ENCODE data around the gene PAOX.
A peak's percentile ranks its signal among the peaks of the same experiment; 100 is the strongest.

The PAOX gene

DNA sequence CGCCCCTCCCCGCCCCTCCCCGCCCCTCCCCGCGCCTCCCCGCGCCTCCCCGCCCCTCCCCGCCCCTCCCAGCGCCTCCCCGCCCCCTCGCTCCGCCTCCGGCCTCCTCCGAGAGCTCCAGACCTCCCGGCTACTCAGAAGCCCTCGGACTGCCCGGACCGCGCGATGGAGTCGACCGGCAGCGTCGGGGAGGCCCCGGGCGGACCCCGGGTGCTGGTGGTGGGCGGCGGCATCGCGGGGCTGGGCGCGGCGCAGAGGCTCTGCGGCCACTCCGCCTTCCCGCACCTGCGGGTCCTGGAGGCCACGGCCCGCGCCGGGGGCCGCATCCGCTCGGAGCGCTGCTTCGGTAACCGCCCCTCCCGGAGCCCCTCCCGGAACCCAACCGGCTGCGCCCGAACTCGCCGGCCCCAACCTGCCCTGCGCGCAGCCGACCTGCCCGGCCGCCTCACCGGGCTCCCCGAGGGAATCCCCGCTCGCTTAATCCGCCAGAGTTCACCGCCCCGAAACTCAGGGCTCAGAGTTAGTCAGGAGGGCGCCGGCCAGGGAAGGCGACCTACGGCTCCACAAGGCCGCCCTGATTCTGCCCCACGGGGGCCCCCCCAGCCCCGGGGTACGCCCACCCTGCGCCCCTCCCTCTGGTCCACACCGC lies at the start of gene PAOX:
Gene PAOX, plus strand, starts transcription at position 111 of the 649 bp plus-strand sequence. Its CDS starts 55 bp downstream, at position 166.
- DNase-seq (ENCODE audit: low read depth in 2 of 2) = peak in 1 of 2 experiments; percentile 6

DNA sequence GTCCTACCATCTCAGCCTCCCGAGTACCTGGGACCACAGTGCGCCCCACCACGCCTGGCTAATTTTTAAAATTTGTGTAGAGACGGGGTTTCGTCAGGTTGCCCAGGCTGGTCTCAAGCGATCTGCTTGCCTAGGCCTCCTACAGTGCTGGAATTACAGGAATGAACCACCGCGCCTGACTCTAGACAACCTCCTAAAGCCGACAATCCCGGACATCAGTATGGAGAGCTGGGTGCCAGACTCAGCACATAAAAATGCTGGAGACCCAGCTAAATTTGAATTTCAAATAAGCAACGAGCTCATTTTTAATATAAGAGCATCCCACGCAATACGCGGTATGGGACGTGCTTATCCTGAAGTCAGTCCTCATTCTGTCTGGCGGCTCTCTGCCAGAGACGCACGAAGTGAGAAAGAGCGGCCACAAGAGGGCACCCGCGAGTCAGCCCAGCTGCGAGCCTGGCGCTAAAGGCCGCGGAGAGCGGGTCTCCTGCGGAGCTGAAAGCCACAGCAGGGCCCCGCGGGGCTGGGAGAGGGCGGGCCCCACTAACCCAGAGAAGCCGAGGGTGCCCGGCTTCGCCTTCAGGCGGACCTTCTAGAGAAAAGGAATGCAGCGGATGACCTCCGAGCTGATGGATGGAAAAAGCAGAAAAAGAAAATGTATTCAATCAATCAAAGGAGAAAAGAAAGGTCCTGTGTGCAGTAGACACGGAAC lies 49.4 kb upstream of the PAOX start:
- DNase-seq (ENCODE audit: low read depth in 2 of 2) = peak; percentile 52 to 58

DNA sequence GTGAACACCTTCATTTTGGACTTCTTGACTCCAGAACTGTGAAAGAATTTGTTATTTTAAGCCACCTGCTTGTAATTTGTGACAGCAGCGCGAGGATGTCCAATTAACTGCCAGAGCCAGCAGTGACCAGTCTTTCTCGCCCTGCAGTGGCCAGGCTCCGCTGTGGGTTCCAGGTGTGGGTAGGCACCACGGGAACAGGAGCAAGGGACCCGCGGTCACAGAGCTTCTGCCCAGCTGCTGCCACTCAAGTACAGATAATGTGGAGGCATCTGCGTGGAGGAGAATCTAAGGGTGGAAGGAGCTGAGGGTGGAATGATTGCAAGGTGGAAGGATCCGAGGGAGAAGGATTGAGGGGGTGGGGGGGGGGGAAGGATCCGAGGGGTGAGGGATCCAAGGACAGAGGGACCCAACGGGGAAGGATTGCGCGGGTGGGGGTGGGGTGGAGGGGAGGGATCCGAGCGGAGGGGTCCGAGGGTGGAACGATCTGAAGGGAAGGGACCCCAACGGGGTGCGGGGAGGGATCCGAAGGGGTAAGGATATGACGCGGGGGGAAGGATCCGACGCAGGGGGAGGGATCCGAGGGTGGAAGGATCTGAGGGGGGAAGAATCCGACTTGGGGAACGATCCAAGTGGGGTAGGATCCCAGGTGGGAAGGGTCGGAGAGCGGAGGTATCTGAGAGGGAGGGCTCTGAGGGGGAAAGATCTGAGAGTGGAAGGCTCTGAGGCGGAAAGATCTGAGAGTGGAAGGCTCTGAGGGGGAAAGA lies 45.9 kb upstream of the PAOX start:
- no peak for DNase-seq (ENCODE audit: low read depth in 2 of 2)

DNA sequence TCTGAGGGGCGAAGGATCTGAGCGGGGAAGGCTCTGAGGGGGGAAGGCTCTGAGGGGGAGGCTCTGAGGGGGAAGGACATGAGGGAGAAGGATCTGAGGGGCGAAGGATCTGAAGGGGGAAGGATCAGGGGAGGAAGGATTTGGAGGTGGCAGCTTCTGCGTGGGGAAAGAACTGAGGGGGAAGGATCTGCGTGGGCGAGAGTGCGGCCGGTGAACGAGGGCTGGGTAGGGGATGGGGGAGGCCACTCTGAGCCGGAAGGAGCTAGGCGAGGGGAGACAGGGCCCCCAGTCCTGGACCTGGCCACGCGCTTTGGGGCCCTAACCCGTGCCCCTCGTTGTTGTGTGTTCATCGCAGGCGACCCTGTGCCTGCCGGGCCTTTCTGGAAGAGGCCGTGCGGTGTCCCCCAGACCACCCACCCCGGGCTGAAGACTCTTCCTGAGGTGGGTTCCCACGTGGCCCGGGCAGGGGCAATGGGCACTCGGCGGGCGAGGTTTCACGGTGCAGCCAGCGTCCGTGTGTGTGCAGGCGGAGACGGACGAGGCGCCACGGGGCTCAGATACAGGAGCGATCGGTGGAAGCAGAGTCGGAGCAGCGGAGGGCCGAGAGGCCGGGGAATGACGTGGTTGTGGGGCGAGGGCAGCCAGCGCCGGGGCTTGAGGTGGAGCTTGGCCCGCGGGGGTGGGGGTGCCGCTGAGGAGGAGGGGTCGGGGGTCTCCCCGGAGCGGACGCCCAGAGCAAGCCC lies 44.4 kb upstream of the PAOX start:
- DNase-seq (ENCODE audit: low read depth in 2 of 2) = no peak

DNA sequence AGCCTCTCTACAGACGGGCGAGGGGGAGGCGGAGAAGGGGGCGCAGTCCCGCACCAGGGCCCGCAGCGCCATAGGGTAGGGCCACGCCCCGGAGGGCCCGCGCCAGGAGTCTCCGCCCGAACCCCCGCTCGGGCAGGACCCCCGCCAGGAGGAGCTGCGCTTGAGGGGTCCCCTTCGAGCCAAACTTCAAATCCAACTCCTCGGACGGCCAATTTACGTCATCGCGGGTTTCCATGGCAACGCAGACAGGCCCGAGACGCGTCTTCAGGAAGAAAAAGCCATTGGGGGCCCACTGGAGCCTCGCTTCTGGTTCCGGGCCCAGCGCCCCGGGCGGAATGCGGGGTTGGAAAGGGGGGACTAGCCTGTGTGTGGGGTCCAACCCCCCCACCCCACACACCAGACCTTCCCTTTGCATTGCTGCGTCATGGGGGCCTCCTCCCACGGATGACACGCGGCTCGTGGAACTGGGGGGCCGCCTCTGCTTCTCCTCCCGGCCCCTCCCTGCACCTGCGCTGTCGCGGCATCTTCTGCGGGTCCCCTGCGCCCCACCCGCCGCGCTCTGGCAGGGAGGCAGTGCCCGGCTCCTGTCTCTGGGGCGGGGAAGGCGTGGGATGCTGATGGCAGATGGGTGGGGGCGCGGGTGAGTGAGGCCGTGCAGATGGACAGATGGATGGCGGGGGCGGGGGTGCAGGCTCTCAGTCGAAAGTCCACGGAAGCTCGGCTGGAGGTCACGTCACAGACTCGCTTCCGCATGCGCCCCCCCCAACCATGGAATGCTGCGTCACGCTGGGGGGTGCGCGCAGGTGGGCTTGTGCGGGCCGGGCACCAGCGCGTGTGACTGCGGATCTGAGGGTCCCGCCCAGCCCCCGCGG lies 43.6 kb upstream of the PAOX start:
- DNase-seq (ENCODE audit: low read depth in 2 of 2) = no peak

DNA sequence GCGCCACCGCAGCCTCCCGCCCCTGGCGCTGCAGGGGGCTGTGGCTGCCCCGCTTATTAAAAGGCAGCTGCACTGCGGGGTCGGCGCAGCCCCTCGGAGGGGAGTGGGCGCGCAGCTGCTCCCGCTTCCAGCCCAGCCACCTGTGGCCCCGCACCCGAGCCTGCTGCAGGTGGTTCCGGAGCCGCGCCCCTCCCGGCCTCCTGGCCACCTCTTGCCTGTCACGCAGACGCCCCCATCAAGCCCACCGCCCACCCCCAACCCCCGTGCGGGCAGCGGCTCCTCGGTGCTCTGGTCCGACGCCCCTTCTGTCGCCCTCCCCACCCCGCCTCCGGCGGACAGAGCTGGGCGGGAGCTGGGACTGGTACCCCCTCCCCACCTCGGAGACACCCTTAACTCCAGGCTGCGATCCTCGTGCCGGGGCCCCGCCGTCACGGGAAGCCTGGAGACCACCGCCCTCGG lies 42.9 kb upstream of the PAOX start:
- no peak for DNase-seq (ENCODE audit: low read depth in 2 of 2)

DNA sequence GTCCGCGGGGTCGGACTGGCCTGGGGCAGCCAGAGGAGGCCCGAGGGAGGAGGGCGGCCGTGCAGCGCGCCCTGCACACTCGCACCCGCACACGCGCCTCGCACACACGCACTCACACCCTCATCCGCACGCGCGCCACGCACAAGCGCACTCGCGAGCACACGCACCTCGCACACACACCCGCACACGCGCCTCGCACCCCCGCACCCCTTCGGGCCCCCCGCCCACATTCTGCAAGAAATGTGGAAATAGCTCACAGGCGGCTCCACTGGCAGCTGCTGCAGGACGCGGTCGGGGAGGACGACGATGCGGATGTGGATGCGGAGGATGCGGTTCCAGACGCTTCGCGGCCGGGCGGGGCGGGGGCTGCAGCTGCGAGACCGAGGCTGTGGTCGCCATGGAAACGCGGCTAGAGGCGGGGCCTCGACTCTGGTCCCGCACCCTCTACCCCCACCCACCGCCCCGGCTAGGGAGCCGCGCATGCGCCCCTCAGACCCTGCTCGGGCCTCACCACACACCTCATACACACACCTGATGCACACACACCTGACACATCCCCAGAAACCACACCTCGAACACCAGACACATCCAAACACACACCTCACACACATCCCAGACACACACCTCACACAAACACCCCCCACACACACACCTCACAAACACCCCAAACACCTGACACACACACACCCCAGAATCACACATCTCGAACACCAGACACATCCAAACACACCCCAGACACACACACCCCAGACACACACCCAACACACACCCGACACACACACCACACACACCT lies 42.3 kb upstream of the PAOX start, which contains the start of gene CALY:
Gene CALY, minus strand, starts transcription at position 320 of the 793 bp plus-strand sequence. CDS start 7,907 bp downstream, outside the sequence.
- DNase-seq (ENCODE audit: low read depth in 2 of 2) = no peak

DNA sequence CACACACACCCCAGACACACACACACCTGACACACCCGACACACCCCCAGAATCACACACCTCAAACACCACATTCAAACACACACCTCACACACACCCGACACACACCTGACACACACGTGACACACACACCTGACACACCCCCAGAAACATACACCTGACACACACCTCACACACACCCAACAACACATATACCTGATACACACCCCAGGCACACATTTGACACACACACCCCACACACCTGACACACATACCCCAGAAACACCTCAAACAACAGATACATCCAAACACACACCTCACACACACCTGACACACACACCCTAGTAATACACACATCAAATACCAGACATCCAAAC lies 41.7 kb upstream of the PAOX start:
- DNase-seq (ENCODE audit: low read depth in 2 of 2) = no peak

DNA sequence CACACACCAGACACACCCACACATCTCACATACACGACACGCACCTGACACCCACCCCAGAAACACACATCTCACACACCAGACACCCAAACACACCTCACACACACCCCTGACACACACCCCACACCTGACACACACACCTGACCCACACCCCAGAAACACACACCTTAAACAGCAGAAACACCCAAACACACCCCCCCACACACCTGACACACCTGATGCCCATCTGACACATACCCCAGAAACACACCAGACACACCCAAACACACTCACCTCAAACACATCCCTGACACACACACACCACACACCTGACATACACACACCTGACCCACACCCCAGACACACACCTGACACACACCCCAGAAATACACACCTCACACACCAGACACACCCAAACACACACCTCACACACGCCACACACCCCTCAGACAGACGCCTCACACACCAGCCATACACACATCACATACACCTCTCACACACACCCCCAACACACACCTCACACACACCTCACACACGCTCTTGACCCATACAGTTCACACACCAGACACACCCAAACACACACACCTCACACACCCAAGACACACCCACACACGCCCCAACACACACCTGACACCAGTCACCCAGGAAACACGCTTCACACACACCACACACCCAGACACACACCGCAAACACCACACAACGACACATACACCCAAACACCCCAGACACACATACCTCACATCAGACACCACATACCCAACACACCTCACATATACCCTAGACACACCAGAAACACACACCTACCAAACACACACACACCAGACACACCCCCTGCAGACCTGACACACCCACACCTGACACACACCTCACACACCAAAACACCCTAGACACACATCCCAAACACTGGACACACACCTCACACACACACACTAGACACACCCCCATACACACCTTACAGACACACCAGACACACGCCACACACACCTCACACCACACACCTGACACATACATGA lies 40.7 kb upstream of the PAOX start:
- no peak for DNase-seq (ENCODE audit: low read depth in 2 of 2)

DNA sequence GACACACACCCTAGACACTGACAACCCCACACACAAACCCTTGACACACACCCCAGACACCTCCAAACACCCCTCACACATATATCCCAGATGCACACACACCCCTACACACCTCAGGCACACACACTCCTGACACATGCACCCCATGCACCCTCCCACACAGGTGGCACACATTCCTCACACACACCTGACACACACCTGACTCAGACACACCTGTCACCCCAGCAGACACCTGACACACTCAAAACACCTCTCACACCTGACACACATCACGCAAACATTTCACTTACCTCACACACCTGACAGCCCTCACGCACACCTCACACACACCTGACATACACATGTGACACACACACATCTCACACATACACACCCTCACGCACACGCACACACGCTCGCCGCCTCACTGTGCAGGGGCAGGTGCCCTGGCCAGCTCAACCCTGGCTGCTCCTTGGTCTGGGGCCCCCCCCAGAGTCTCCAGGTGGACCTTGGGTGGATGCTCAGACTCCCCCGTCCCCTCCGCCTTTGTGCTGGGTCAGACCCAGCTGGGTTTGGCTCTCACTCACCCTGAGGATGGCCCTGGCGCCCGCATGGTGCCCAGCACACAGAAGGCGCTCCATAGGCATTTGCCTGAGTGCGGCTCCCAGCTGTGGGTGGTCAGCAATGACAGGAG lies 39.2 kb upstream of the PAOX start:
- no peak for DNase-seq (ENCODE audit: low read depth in 2 of 2)

DNA sequence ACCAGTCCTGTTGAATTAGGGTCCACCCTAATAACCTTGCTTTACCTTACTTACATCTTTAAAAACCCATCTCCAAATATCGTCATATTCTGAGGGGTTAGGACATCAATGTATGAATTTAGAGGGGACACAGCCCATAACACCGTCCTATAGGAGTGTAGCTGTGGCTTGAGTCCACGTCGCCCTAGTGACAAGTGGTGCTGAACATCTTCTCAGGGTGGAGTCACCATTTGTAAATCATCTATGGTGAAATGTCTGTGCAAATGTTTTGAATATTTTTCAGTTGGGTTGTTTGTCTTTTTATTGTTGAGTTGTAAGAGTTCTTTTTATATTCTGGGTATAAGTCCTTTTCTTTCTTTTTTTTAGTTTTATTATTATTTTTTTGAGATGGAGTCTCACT lies 37.1 kb upstream of the PAOX start:
- DNase-seq (ENCODE audit: low read depth in 2 of 2) = no peak

DNA sequence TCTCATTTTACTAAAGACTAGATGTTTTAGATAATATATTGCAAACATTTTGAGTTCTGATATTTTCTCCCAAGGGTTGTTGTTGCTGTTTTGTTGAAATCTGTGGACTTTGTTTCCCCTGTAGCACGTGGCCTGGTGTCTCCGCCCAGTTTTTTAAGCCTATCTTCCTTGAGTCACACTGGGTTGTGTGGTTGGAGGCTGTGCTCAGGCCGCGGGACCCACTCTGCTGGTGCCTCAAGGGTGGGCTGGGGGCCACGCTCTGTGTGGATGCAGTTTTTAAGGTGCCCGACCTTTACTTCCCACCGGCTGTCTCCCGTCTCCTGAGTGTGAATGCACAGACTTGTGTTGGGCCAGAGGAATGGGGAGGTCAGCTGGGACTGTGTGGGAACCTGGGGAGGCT lies 36.1 kb upstream of the PAOX start:
- no peak for DNase-seq (ENCODE audit: low read depth in 2 of 2)

DNA sequence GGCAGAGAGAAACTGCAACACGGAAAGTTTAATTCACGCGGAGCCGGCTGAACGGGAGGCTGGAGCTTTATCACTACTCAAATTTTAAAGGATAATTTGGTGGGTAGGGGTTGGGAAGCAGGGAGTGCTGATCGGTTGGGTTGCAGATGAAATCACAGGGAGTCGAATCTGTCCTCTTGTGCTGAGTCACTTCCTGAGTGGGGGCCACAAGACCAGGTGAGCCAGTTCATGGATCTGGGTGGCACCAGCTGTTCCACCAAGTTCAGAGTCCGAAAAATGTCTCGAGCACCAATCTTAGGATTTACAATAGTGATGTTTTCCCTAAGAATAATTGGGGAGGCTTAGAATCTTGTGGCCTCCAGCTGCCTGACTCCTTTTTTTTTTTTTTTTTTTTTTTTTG lies 35.5 kb upstream of the PAOX start:
- DNase-seq (ENCODE audit: low read depth in 2 of 2) = no peak

DNA sequence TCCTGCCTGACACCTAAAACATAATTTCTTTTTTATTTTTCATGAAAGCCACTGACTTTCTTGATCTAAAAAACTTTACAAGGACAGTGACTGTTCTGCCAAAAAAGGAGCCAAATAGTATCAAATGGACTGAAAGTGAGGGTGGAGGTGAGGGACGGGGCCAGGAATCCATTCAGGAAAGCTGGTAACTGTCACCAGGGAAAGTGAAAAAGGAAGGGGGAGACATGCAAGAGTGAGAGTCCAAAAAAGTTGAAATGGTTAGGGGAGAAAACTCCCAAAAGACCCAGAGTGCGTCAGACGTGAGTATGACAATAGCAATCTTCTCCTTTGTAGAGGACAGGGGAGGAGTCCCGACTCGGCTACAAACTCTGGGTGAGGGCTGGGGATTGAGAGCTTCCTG lies 34.8 kb upstream of the PAOX start:
- no peak for DNase-seq (ENCODE audit: low read depth in 2 of 2)

DNA sequence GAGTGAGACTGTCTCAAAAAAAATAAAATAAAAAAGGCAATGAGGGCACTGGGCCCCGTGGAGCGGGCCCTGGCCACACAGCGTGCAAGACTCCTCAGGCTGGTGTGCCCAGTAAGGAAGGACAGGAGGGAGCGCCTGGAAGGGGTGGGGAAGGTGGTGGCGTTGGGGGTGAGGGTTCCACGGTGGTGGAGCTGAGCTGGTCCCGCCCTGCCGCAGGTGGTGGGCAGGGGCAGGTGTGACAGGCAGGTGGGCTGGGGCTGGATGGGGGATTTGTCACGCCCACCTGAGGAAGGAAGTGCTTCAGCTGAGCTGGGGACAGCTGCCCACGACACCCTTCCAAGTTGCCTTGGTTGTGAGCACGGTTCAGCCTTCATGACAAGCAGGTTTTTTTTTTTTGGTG lies 32.6 kb upstream of the PAOX start:
- no peak for DNase-seq (ENCODE audit: low read depth in 2 of 2)

DNA sequence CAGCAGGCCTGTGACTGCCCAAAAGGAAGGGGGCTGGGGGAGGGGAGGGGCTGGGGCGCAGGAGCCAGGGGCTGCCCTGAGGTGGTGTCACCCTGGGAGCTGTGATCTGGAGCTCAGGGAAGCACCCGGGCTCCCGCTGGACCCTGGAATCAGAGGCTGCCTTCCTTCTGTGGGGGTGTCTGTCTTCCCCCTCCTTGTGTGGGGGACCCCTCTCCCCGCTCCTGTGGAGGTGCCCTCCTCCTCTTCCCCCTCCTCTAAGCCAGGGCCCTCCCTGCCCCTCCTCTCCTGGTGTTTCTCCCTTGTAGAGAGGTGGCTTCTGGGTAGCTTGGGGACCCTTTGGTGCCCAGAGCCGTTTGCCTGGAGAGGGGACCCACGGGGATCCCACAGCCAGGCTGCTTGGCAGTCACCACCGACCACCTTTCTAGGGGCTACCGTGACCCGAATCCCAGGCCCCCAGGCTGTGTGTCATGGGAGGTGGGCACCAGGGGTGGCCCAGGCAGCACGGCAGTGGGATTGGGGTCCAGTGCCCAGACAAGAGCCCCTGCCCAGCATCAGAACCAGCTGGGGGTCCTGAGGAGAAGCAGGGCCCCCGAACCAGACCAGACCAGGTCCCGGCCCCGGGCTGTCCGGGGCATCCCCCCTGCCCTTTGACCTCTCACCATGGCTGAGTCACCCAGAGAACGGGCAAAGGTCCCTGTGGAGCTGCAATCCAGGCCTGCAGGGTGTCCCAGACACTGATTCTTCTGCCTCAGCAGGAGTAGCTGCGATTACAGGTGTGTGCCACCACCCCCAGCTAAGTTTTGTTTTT lies 31.1 kb upstream of the PAOX start:
- no peak for DNase-seq (ENCODE audit: low read depth in 2 of 2)

DNA sequence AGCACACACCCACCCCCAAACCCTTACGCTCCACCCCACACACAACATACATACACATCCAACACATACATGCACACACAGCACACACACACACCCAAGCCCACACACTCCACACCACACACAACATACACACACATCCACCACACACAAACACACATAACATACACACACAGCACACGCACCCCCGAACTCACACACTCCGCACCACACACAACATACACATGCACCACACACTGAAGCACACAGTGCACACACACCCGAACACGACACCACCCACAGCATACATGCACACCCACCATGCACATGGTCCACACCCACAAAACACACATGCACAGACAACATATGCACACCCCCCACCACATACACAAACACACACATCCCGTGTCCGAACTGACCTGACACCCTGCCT lies 29.9 kb upstream of the PAOX start:
- no peak for DNase-seq (ENCODE audit: low read depth in 2 of 2)

Measured in fibroblast of skin of left biceps (primary cell).